Stimulated activated CD8-positive, alpha-beta memory T cell treated with anti-CD3 and anti-CD28 coated beads, Interleukin-15, amount 100 ng/mL, for 24 hours (primary cell): ENCODE data around the gene CCDC82.

Experiments used
- DNase-seq: peaks from one replicate; pipeline ENCODE4 v3.0.0-alpha.2; 2020; ENCODE audit warnings: low read depth

Gene CCDC82

GRCh38 chr11:96329419-96329818, 60.3 kb downstream of the CCDC82 start:
- DNase-seq: no peak

GRCh38 chr11:96328395-96329010, 61.2 kb downstream of the CCDC82 start:
- no peak for DNase-seq

- DNase-seq: no peak
These were observed 62.8 kb downstream of the CCDC82 start for GRCh38 chr11:96326959-96327358.

- no peak for DNase-seq
These were observed 64.8 kb downstream of the CCDC82 start for GRCh38 chr11:96324912-96325311.

- no peak for DNase-seq
These were observed 66.1 kb downstream of the CCDC82 start for GRCh38 chr11:96323642-96323985.

- no peak for DNase-seq
These were observed 66.7 kb downstream of the CCDC82 start for GRCh38 chr11:96322775-96323641.

- no peak for DNase-seq
These were observed 68.6 kb downstream of the CCDC82 start for GRCh38 chr11:96321091-96321490.

GRCh38 chr11:96319898-96320656, 69.6 kb downstream of the CCDC82 start:
- no peak for DNase-seq

GRCh38 chr11:96318850-96319249, 70.9 kb downstream of the CCDC82 start:
- DNase-seq: no peak

- no peak for DNase-seq
These were observed 71.3 kb downstream of the CCDC82 start for GRCh38 chr11:96318399-96318798.

GRCh38 chr11:96317985-96318384, 71.7 kb downstream of the CCDC82 start:
- no peak for DNase-seq

- no peak for DNase-seq
These were observed 72.1 kb downstream of the CCDC82 start for GRCh38 chr11:96317571-96317970.

- no peak for DNase-seq
These were observed 72.8 kb downstream of the CCDC82 start for GRCh38 chr11:96316869-96317268.

GRCh38 chr11:96315476-96315875, 74.2 kb downstream of the CCDC82 start:
- no peak for DNase-seq

GRCh38 chr11:96314326-96315020, 75.2 kb downstream of the CCDC82 start:
- DNase-seq: no peak

GRCh38 chr11:96313163-96313562, 76.5 kb downstream of the CCDC82 start:
- DNase-seq: no peak

- DNase-seq: no peak
These were observed 78.6 kb downstream of the CCDC82 start for GRCh38 chr11:96311120-96311568.

- DNase-seq: no peak
These were observed 79.5 kb downstream of the CCDC82 start for GRCh38 chr11:96310236-96310635.

GRCh38 chr11:96309643-96310017, 80.1 kb downstream of the CCDC82 start:
- DNase-seq: no peak

GRCh38 chr11:96309016-96309642, 80.6 kb downstream of the CCDC82 start:
- DNase-seq: no peak

GRCh38 chr11:96307776-96308140, 82.0 kb downstream of the CCDC82 start:
- DNase-seq: no peak
